Heart left ventricle (tissue), 13 donors: ENCODE results near the gene ABTB2.

ENCODE experiments used
- CTCF ChIP-seq, 12 donors: fragments of 200-600 bp; sonication (generic) in 4 of 12; IDR thresholded peaks; one replicate each; pipeline versions ENCODE4 v1.5.0 to v1.8.0; 2018 to 2022; ENCODE audit warnings: antibody characterized with exemption in 12 of 12, mild to moderate bottlenecking in 5 of 12
- POLR2A ChIP-seq, 2 donors: fragments of 450-650 bp; IDR thresholded peaks; one replicate each; pipeline ENCODE4 v1.6.1; 2017; ENCODE audit warnings: antibody characterized with exemption in 2 of 2, mild to moderate bottlenecking in 2 of 2, moderate library complexity in 2 of 2
- donor health status: ischemic (EF 13 %, LVEDD 7.1; RV severe dilation, severe dysfunction).
- donor health status: DM: no; HTN: yes; CAD: no.
- donor health status: DM: no; HTN: no; CAD: no.
- donor health status: ischemic (EF 25% LVEDD 6.9; RV normal size, moderate dysfunction).
- donor health status: ischemic (EF 25% LVEDD 5.7; RV mildly dilated, moderate dysfunction).
- donor health status: ischemic (EF 35%, LVEDD 5.7; RV mildly dilated, moderate dysfunction).
- donor health status: nonischemic (EF 11% LVEDD 7.7; RV severe dilation, severe dysfunction).
- donor health status: DM: yes; HTN: yes; CAD: no.
- donor health status: PGD.
- donor health status: ischemic (EF 29% LVEDD 5.4; RV normal size, mild dysfunction).
- donor health status: nonischemic (EF 23%, LVEDD 6.1; RV moderate dilation, normal function).

GRCh38 chr11:34224434-34224966 is 133.3 kb downstream of the ABTB2 start:
- TF ChIP-seq CTCF (IDR thresholded peaks at IDR 0.05), result no peak
- TF ChIP-seq POLR2A (IDR thresholded peaks at IDR 0.05), result no peak
